GM12878 (cell line): ENCODE measurements around the gene CYP4A22.

Experiments used
- CBFB ChIP-seq: IDR thresholded peaks from 2 replicates; pipeline ENCODE4 v1.6.1; 2016; ENCODE audit warnings: antibody characterized with exemption, low read depth
- EP300 ChIP-seq, 2 experiments: fragments of 150-350 bp in 1 of 2; IDR thresholded peaks; 2 replicates each; pipeline ENCODE4 v1.6.1; 2011 to 2012; ENCODE audit warnings: low read depth in 2 of 2, low read length in 2 of 2, borderline replicate concordance in 1 of 2, improper control_type of control experiment in 1 of 2, inconsistent platforms in 1 of 2; ENCODE audit not compliant: control insufficient read depth in 1 of 2
- EZH2 ChIP-seq: IDR thresholded peaks from 2 replicates; pipeline ENCODE4 v1.6.1; 2012; ENCODE audit warnings: low read depth, mild to moderate bottlenecking, control low read depth, inconsistent platforms, low read length, borderline replicate concordance; ENCODE audit not compliant: control insufficient read depth
- MXI1 ChIP-seq: fragments of 150-350 bp; IDR thresholded peaks from 2 replicates; pipeline ENCODE4 v1.6.1; 2011; ENCODE audit warnings: low read depth, mild to moderate bottlenecking, inconsistent platforms, low read length, improper control_type of control experiment
- POLR2A ChIP-seq: IDR thresholded peaks from 2 replicates; pipeline ENCODE4 v1.6.1; 2011; ENCODE audit warnings: low read depth, mild to moderate bottlenecking, low read length
- POLR2AphosphoS2 ChIP-seq: IDR thresholded peaks from 2 replicates; pipeline ENCODE4 v1.6.1; 2011; ENCODE audit warnings: low read depth, mild to moderate bottlenecking, low read length, improper control_type of control experiment, moderate library complexity
- SIN3A ChIP-seq: IDR thresholded peaks from 2 replicates; pipeline ENCODE4 v1.6.1; 2012; ENCODE audit warnings: low read depth, low read length, improper control_type of control experiment
- YY1 ChIP-seq: IDR thresholded peaks from 2 replicates; pipeline ENCODE4 v1.6.1; 2011; ENCODE audit warnings: low read depth, mild to moderate bottlenecking, low read length
- TF ChIP-seq, protein P1 (sequence below), 3 experiments: IDR thresholded peaks in 2 of 3; conservative IDR thresholded peaks in 1 of 3; 2 replicates each; pipeline ENCODE4 v1.5.1; 2011; ENCODE audit warnings: low read depth in 3 of 3, low read length in 3 of 3, mild to moderate bottlenecking in 3 of 3, control low read depth in 2 of 3, moderate library complexity in 2 of 3, inconsistent platforms in 1 of 3, mixed read lengths in 1 of 3; ENCODE audit not compliant: control insufficient read depth in 2 of 3, insufficient read depth in 1 of 3; ENCODE audit errors: extremely low read depth in 1 of 3
- TF ChIP-seq, protein P2 (sequence below): IDR thresholded peaks from 2 replicates; pipeline ENCODE4 v1.6.1; 2012; ENCODE audit warnings: mild to moderate bottlenecking, low read depth, low read length
- TF ChIP-seq, protein P3 (sequence below): IDR thresholded peaks from 2 replicates; pipeline ENCODE4 v1.6.1; 2012; ENCODE audit warnings: low read depth, low read length, improper control_type of control experiment

DNA sequence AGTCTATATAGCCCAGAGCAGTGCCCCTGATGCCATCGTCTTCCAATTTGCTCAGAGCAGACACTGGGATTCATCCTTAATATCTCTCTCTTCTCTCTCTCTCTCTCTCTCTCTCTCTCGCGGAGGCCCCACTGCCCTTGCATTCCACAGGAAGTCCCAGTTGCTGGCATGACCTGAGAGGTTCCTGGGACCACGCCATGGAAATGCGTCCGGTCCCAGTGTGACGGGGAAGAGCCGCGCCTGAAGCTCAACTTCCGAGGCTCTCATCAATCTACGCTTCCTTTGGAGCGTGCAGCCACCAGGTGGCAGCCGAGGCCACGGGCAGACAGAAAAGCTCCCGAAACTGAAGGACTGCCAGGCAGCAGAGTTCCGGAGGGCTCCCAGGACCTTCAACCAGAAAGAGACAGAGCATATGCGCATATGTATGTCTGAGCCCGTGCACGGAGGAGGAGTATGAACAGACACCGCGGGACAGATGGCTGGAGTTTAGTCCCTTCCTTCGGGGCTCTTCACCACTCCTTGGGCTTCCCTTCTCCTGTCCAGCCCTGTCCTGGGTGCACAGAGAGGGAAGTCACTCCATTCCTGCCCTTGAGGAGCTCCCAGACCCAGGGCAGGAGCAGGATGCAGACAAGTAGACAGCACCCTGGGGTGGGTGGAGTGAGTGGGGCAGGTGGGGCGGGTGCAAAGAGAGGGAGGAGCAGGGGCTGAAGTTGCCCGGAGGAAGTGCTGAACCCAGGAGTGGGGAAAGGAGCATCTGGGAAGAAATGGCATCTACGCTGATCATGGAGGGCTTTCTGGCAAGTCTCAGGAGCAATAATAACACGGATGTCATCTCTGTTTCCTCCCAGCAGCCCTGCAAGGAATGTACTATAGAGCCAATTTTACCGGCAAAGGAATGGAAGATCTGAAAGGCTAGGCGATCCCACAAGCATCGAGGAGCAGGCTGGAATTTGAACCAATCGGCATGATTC is 42.1 kb downstream of the CYP4A22 start:
- TF ChIP-seq POLR2A, result peak; percentile 61
- TF ChIP-seq, protein P1, sequence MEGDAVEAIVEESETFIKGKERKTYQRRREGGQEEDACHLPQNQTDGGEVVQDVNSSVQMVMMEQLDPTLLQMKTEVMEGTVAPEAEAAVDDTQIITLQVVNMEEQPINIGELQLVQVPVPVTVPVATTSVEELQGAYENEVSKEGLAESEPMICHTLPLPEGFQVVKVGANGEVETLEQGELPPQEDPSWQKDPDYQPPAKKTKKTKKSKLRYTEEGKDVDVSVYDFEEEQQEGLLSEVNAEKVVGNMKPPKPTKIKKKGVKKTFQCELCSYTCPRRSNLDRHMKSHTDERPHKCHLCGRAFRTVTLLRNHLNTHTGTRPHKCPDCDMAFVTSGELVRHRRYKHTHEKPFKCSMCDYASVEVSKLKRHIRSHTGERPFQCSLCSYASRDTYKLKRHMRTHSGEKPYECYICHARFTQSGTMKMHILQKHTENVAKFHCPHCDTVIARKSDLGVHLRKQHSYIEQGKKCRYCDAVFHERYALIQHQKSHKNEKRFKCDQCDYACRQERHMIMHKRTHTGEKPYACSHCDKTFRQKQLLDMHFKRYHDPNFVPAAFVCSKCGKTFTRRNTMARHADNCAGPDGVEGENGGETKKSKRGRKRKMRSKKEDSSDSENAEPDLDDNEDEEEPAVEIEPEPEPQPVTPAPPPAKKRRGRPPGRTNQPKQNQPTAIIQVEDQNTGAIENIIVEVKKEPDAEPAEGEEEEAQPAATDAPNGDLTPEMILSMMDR (IDR thresholded peaks at IDR 0.05 in 2 of 3, conservative IDR thresholded peaks at IDR 0.05 in 1 of 3; ENCODE audit: control insufficient read depth in 2 of 3, extremely low read depth in 1 of 3, insufficient read depth in 1 of 3, low read depth in 3 of 3, low read length in 3 of 3), result peak; percentile 93 to 97 (median 95); a peak in 5 of 6 replicates
- TF ChIP-seq EP300 (IDR thresholded peaks at IDR 0.05; ENCODE audit: borderline replicate concordance in 1 of 2, control insufficient read depth in 1 of 2, low read depth in 2 of 2, low read length in 2 of 2), result no peak
- TF ChIP-seq YY1, result peak; percentile 60
- TF ChIP-seq POLR2AphosphoS2, result no peak
- TF ChIP-seq, protein P2, sequence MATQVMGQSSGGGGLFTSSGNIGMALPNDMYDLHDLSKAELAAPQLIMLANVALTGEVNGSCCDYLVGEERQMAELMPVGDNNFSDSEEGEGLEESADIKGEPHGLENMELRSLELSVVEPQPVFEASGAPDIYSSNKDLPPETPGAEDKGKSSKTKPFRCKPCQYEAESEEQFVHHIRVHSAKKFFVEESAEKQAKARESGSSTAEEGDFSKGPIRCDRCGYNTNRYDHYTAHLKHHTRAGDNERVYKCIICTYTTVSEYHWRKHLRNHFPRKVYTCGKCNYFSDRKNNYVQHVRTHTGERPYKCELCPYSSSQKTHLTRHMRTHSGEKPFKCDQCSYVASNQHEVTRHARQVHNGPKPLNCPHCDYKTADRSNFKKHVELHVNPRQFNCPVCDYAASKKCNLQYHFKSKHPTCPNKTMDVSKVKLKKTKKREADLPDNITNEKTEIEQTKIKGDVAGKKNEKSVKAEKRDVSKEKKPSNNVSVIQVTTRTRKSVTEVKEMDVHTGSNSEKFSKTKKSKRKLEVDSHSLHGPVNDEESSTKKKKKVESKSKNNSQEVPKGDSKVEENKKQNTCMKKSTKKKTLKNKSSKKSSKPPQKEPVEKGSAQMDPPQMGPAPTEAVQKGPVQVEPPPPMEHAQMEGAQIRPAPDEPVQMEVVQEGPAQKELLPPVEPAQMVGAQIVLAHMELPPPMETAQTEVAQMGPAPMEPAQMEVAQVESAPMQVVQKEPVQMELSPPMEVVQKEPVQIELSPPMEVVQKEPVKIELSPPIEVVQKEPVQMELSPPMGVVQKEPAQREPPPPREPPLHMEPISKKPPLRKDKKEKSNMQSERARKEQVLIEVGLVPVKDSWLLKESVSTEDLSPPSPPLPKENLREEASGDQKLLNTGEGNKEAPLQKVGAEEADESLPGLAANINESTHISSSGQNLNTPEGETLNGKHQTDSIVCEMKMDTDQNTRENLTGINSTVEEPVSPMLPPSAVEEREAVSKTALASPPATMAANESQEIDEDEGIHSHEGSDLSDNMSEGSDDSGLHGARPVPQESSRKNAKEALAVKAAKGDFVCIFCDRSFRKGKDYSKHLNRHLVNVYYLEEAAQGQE, result no peak
- TF ChIP-seq, protein P3, sequence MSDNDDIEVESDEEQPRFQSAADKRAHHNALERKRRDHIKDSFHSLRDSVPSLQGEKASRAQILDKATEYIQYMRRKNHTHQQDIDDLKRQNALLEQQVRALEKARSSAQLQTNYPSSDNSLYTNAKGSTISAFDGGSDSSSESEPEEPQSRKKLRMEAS, result no peak
- no peak for TF ChIP-seq EZH2
- no peak for TF ChIP-seq MXI1
- TF ChIP-seq SIN3A, result no peak
- no peak for TF ChIP-seq CBFB
